HUES64 (cell line): ENCODE results near the gene FBRSL1.
"Not testable (repeated sequence)": the region's sequence is repeated elsewhere in the genome, so short reads cannot be mapped to it uniquely, and the experiment has no call there.

Source experiments
- H3K27ac ChIP-seq: 2 replicates; pipeline ENCODE4 v1.7.0; 2013; ENCODE audit warnings: low read depth, low read length, inconsistent platforms
- H3K27me3 ChIP-seq: 2 replicates; pipeline ENCODE4 v1.6.1; 2013; ENCODE audit warnings: mild to moderate bottlenecking, low read length; ENCODE audit not compliant: insufficient read depth
- H3K36me3 ChIP-seq: 2 replicates; pipeline ENCODE4 v1.6.1; 2013; ENCODE audit warnings: mild to moderate bottlenecking, low read length; ENCODE audit not compliant: insufficient read depth
- H3K4me1 ChIP-seq: 2 replicates; pipeline ENCODE4 v1.6.1; 2013; ENCODE audit warnings: mild to moderate bottlenecking, low read length, moderate library complexity; ENCODE audit not compliant: insufficient read depth
- H3K4me3 ChIP-seq: 2 replicates; pipeline ENCODE4 v1.5.1; 2013; ENCODE audit warnings: mild to moderate bottlenecking, low read length, moderate library complexity
- H3K9ac ChIP-seq: 2 replicates; pipeline ENCODE4 v1.6.1; 2013; ENCODE audit warnings: mild to moderate bottlenecking, low read depth, low read length
- H3K9me3 ChIP-seq: 2 replicates; pipeline ENCODE4 v1.6.1; 2013; ENCODE audit warnings: low read depth, low read length; ENCODE audit not compliant: insufficient read depth
- WGBS: fragments of 150-250, 120-280 bp; methylation state at CpG from one replicate; pipeline ENCODE4 v1.1.7; 2013; ENCODE audit warnings: missing lambda C conversion rate; 5-methylcytosine and 5-hydroxymethylcytosine counted together

FBRSL1 gene

DNA sequence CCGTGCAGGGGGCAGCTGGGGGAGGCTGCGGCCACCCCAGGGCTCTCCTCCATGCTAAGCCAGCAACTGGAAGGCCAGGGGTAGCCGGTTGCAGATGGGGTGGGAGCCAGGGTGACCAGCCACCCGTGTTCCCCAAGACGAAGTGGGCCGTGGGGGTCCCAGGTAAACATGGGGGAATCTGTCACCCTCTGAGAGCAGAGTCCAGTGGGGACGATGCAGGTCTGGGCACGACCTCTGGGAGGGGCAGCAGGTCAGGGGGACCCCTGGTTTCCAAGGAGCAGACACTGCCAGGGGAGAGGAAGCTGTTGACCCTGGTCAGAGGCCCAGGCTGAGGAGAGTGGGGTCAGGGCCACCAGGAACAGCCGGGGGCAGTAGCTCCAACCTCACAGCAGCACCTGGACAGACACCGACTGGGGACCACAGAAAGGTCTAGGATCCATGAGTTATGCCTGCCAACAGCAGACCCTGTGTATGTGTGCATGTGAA, 35.0 kb upstream of the FBRSL1 start:
- H3K4me3 ChIP-seq: no peak overlapping the region

DNA sequence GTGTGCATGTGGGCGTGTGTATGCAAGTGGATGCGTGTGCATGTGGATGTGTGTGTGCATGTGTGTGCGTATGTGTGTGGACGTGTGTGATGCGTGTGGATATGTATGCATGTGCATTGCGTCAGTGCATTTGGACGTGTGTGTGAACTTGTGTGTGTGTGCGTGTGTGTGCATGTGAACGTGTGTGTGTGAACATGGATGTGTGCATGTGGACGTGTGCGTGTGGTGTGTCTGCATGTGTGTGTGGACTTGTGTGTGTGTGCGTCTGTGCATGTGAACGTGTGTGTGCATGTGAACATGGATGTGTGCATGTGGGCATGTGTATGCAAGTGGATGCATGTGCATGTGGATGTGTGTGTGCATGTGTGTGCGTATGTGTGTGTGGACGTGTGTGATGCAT, 34.4 kb upstream of the FBRSL1 start:
- Histone ChIP-seq H3K9me3 (peaks cover 35% of the 10 kb centered on the region), H3K36me3 (no peaks in the 10 kb centered on the region), H3K27me3 (peaks cover 44% of the 10 kb centered on the region), H3K4me1 (no peaks in the 10 kb centered on the region), H3K9ac (no peak overlapping the region), H3K4me3 (no peak overlapping the region), H3K27ac (no peak overlapping the region)
- WGBS: 95% methylated on average over 15 of the region's 15 CpGs

More for the DNA sequence above, 35.0 kb upstream of the FBRSL1 start:
- Histone ChIP-seq H3K36me3 (no peaks in the 10 kb centered on the region), H3K27ac (no peak overlapping the region), H3K4me1 (no peaks in the 10 kb centered on the region), H3K27me3 (peaks cover 46% of the 10 kb centered on the region), H3K9me3 (peaks cover 35% of the 10 kb centered on the region), H3K9ac (no peak overlapping the region)
- 87% methylated on average over 10 of the region's 10 CpGs for WGBS

DNA sequence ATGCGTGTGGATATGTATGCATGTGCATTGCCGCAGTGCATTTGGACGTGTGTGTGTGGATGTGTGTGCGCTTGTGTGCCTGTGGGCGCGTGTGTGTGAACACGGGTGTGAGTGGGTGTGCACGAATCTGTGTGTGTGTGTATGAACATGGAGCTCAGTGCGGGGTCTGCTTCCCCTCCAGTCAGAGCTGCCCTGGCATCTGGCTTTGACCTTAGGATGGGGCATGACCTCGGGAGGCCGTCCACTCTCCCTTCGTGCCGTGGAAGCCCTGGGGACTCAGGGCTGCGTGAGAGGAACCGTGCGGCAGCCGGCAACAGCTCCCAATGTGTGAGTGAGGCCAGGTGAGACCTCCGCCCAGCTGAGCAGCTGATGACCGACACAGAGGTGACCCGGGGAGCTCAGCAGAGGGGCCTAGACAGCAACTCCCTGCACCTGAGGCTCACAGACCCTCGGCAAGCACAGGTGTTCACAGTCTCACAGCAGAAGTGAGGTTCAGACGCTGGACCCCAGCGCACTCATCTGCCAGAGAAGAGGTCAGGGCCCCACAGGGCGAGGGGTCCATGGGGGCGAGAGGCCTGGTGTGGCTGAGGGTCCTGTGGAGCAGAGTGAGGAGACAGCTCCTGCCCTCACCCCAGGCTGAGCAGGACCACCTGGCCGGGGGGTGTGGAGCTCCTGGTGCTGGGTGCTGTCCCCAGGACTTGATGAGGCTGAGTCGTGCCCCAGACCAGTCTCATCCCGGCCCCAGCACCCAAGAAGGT, 33.6 kb upstream of the FBRSL1 start:
- Histone ChIP-seq H3K9ac (no peak overlapping the region), H3K9me3 (peaks cover 34% of the 10 kb centered on the region), H3K27ac (no peak overlapping the region), H3K27me3 (peaks cover 39% of the 10 kb centered on the region), H3K36me3 (no peaks in the 10 kb centered on the region), H3K4me3 (no peak overlapping the region), H3K4me1 (no peaks in the 10 kb centered on the region)
- WGBS: 88% methylated on average over 28 of the region's 28 CpGs

DNA sequence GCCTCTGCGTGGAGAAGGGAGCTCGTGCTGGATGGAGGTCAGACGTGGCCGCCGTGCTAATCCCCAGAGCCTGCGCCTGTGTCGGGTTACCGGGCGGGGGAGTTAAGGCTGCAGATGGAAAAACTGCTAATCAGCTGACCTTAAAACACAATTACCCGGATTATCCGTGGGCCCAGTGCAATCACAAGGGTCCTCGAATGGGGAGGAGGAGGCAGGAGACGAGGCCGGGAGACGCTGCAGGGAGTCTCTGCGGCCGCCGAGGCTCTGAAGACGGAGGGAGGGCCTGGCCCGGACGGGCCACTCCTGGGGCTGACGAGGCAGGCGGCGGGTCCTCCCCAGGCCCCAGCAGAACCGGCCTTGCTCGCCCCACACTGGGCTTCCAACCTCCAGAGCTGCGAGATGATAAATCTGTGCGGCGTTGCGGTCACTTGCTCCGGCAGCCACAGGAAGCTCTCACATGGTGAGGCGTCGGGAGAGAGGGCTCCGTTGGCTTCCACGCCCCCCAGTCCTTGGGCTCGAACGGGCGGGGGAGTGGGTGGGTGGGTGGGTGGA, 32.9 kb upstream of the FBRSL1 start:
- Histone ChIP-seq H3K27me3 (peaks cover 41% of the 10 kb centered on the region), H3K27ac (no peak overlapping the region), H3K4me3 (no peak overlapping the region), H3K9ac (no peak overlapping the region), H3K4me1 (no peaks in the 10 kb centered on the region), H3K9me3 (peaks cover 37% of the 10 kb centered on the region), H3K36me3 (no peaks in the 10 kb centered on the region)
- WGBS: 94% methylated on average over 33 of the region's 38 CpGs

DNA sequence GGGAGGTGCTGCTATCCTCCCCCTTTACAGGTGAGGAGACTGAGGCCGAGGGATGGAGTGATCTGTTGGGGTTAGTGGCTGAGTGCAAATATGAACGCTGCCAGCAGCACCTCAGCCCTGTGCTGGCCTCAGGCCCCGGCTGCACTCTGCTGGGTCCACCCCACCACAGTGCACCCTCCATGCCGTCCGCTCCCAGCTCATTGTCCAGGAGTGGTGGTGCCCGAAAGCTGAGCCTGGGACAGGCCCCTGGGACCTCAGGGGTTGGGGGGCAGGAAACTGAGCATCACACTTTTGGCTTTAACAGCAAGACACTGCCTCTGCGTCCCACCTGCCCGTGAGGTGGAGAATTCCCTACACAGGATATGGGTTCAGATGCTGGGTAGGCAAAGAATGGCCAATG, 31.5 kb upstream of the FBRSL1 start:
- peaks cover 39% of the 10 kb centered on the region for H3K27me3 ChIP-seq
- H3K9me3 ChIP-seq: peaks cover 47% of the 10 kb centered on the region
- no peaks in the 10 kb centered on the region for H3K4me1 ChIP-seq
- WGBS: 88% methylated on average over 8 of the region's 8 CpGs
- no peak overlapping the region for H3K4me3 ChIP-seq
- H3K9ac ChIP-seq: no peak overlapping the region
- H3K27ac ChIP-seq: no peak overlapping the region
- no peaks in the 10 kb centered on the region for H3K36me3 ChIP-seq

DNA sequence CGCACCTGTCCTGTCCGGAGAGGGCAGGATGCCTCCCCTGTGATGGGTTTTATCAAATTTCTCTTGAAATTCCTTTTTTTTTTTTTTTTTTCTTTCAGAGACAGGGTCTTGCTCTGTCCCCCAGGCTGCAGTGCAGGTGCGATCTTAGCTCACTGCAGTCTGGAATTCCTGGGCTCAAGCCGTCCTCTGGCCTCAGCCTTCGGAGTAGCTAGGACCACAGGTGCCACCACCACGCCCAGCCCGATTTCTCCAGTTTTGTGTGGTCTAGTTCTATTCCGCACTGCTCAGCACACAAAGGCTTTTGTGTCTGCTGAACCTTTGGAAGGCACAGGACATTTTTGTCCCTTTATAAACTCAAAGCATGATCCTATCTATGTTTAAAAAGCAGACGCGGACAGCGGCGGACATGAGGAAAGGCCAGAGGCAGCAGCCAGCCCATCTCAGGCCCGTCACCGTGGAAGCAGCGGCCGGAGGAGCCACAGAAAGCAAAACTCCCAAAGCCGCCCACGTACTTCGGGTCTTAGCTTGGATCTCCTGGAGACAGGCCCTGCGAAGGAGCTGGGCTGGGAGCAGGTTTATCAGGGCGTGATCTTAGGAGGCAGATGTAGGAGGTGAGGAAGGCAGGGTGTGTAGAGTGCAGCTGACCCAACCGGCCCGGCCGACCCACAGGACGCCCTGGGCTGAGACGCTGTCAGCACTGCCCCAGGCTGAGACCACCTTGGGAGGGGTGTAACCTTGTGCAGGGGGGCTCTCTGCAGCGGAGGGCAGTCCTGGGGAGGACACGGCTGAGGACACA, 30.9 kb upstream of the FBRSL1 start:
- Histone ChIP-seq H3K27me3 (peaks cover 39% of the 10 kb centered on the region), H3K27ac (no peak overlapping the region), H3K4me3 (no peak overlapping the region), H3K9me3 (peaks cover 53% of the 10 kb centered on the region), H3K9ac (no peak overlapping the region), H3K36me3 (no peaks in the 10 kb centered on the region), H3K4me1 (no peaks in the 10 kb centered on the region)
- 90% methylated on average over 28 of the region's 28 CpGs for WGBS

DNA sequence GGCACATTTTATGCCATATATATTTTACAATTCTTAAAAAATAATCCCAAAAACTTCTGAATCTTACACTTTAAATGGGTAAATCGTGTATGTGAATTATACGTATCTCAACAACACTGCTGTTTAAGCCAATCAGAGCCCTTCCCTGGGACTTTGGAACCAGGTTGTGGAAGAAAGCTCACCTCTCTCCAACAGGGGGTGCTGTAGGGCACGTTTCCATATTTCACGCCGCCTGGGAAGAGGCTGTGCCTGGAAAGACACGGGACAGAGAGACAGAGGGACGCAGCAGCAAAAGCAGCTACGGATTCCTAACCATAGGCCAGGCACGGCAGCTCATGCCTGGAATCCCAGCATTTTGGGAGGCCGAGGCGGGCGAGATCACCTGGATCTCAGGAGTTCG, 29.4 kb upstream of the FBRSL1 start:
- Histone ChIP-seq H3K27ac (no peak overlapping the region), H3K4me1 (no peaks in the 10 kb centered on the region), H3K27me3 (peaks cover 36% of the 10 kb centered on the region), H3K4me3 (no peak overlapping the region), H3K9ac (no peak overlapping the region), H3K36me3 (no peaks in the 10 kb centered on the region), H3K9me3 (peaks cover 51% of the 10 kb centered on the region)
- WGBS: 70% methylated on average over 13 of the region's 13 CpGs

DNA sequence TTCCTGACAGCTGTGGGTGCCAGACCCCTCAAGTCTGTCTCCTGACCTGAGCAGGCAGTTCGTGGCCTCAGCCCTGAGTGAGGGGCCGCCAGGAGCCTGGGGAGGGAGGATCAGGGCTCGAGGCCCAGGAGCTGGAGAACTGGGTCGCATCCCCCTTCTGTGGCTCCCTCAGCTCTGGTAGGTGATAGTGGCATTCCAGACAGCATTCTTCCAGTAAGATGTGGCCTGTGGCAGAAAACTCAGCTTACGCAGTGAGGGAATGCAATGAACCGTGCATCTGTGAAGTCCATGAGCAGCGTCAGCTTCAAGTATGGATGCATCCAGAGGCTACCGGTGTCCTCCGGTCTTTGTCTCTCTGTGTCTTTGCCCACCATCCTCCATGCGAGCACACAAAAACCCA, 28.4 kb upstream of the FBRSL1 start:
- H3K9ac ChIP-seq: no peak overlapping the region
- peaks cover 33% of the 10 kb centered on the region for H3K27me3 ChIP-seq
- no peak overlapping the region for H3K27ac ChIP-seq
- WGBS: 79% methylated on average over 10 of the region's 10 CpGs
- H3K9me3 ChIP-seq: peaks cover 45% of the 10 kb centered on the region
- no peaks in the 10 kb centered on the region for H3K4me1 ChIP-seq
- H3K36me3 ChIP-seq: no peaks in the 10 kb centered on the region
- no peak overlapping the region for H3K4me3 ChIP-seq

DNA sequence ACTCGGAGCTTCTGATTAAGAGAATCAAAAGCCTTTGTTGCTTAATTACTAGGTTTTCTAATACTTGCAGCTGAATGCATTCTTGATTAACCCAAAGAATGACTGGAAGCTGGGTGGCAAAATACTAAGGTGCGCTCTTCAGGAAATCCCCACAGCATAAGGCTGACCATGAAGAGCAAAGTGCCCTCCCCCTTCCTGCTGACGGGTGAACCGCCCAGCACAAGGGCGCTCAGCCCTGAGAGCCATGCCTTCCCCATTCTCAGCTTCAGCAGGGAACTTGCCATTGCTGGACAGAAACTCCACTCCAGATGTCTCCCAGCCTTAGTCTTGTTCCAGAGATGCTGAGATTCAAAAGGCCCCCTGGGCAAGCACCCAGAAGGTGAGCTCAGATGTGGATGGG, 27.2 kb upstream of the FBRSL1 start:
- no peaks in the 10 kb centered on the region for H3K36me3 ChIP-seq
- H3K27me3 ChIP-seq: peaks cover 33% of the 10 kb centered on the region

DNA sequence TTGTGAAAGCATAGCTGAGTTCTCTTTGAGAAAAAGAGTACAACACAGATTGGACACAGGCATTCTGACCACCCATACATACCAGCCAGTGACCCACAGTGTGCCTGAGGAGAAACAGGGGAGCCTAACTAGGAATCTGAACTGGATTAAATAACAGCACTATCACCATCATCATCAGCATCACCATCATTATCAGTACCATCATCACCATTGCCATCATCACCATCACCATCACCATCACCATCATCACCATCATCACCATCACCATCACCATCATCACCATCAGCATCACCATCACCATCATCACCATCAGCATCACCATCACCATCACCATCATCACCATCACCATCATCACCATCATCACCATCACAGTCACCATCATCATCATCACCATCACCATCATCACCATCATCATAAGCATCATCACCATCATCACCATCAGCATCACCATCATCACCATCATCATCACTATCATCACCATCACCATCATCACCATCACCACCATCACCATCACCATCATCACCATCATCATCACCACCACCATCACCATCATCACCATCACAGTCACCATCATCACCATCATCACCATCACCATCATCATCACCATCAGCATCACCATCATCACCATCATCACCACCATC, 26.5 kb upstream of the FBRSL1 start:
- peaks cover 41% of the 10 kb centered on the region for H3K9me3 ChIP-seq
- not testable (repeated sequence) for H3K27ac ChIP-seq, H3K9ac ChIP-seq, H3K4me3 ChIP-seq, H3K4me1 ChIP-seq, H3K36me3 ChIP-seq
- peaks cover 33% of the 10 kb centered on the region for H3K27me3 ChIP-seq

More for the DNA sequence above, 27.2 kb upstream of the FBRSL1 start:
- Histone ChIP-seq H3K9ac (no peak overlapping the region), H3K4me3 (no peak overlapping the region), H3K9me3 (peaks cover 41% of the 10 kb centered on the region), H3K4me1 (no peaks in the 10 kb centered on the region), H3K27ac (no peak overlapping the region)
- WGBS: 88% methylated on average over 5 of the region's 5 CpGs

DNA sequence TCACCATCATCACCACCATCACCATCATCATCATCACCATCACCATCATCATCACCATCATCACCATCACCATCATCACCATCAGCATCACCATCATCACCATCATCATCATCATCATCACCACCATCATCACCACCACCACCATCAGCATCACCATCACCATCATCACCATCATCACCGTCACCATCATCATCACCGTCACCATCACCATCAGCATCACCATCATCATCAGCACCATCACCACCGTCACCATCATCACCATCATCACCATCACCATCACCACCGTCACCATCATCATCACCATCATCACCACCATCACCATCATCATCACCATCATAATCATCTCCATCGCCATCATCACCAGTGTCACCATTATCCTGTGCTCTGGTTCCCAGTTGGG, 25.6 kb upstream of the FBRSL1 start:
- H3K4me1 ChIP-seq, H3K9ac ChIP-seq, H3K27ac ChIP-seq, H3K4me3 ChIP-seq, H3K36me3 ChIP-seq: not testable (repeated sequence)
- Histone ChIP-seq H3K27me3 (peaks cover 27% of the 10 kb centered on the region), H3K9me3 (peaks cover 38% of the 10 kb centered on the region)
- 83% methylated on average over 5 of the region's 5 CpGs for WGBS
